HL-60 (cell line): ENCODE results near the gene YPEL1.

Source experiments
- DNase-seq, 2 experiments: peaks; one replicate each; pipeline ENCODE4 v3.0.0-alpha.2; 2010 to 2020; ENCODE audit warnings: low read depth in 1 of 2, low spot score in 1 of 2
- H3K27ac ChIP-seq: fragments of 250-450 bp; sonication (Bioruptor Pico); replicated peaks from 2 replicates; pipeline ENCODE4 v1.5.1; 2020; ENCODE audit warnings: mild to moderate bottlenecking, moderate library complexity
- H3K27me3 ChIP-seq: fragments of 250-450 bp; sonication (Bioruptor Pico); 2 replicates; pipeline ENCODE4 v1.5.1; 2021; ENCODE audit warnings: mild to moderate bottlenecking, moderate library complexity; ENCODE audit not compliant: insufficient read depth, poor library complexity, severe bottlenecking
- H3K4me3 ChIP-seq: replicated peaks from 2 replicates; pipeline ENCODE4 v1.5.1; 2011; ENCODE audit warnings: mild to moderate bottlenecking, control low read depth, low read length; ENCODE audit not compliant: insufficient read depth
- GABPA ChIP-seq: IDR thresholded peaks from 2 replicates; pipeline ENCODE4 v1.6.1; 2012; ENCODE audit warnings: low read depth
- POLR2AphosphoS5 ChIP-seq: IDR thresholded peaks from 2 replicates; pipeline ENCODE4 v1.6.1; 2012; ENCODE audit warnings: low read depth
- REST ChIP-seq: IDR thresholded peaks from 2 replicates; pipeline ENCODE4 v1.6.1; 2012; ENCODE audit warnings: low read depth; ENCODE audit not compliant: insufficient replicate concordance
- SPI1 ChIP-seq: IDR thresholded peaks from 2 replicates; pipeline ENCODE4 v1.6.1; 2012; ENCODE audit warnings: low read depth, mild to moderate bottlenecking, borderline replicate concordance
- TF ChIP-seq, protein P1 (sequence below): IDR thresholded peaks from one replicate; pipeline ENCODE4 v1.5.1; 2011; ENCODE audit warnings: low read length, control low read depth, inconsistent platforms; ENCODE audit not compliant: insufficient read depth

YPEL1 gene

GRCh38 chr22:21673534-21674321 is 61.9 kb downstream of the YPEL1 start:
- Histone ChIP-seq H3K27me3 (no peaks in the 10 kb centered on the region), H3K4me3 (no peak overlapping the region), H3K27ac (no peak overlapping the region)
- DNase-seq = no peak
- TF ChIP-seq POLR2AphosphoS5 = no peak
- no peak for TF ChIP-seq SPI1

- Histone ChIP-seq H3K27ac (peak overlapping the region; percentile 26), H3K27me3 (no peaks in the 10 kb centered on the region), H3K4me3 (no peak overlapping the region)
- no peak for TF ChIP-seq POLR2AphosphoS5
- peak; percentile 70 for TF ChIP-seq SPI1
- peak in 1 of 2 experiments; percentile 19 for DNase-seq
These were observed 63.4 kb downstream of the YPEL1 start for GRCh38 chr22:21672107-21672629.

DNA sequence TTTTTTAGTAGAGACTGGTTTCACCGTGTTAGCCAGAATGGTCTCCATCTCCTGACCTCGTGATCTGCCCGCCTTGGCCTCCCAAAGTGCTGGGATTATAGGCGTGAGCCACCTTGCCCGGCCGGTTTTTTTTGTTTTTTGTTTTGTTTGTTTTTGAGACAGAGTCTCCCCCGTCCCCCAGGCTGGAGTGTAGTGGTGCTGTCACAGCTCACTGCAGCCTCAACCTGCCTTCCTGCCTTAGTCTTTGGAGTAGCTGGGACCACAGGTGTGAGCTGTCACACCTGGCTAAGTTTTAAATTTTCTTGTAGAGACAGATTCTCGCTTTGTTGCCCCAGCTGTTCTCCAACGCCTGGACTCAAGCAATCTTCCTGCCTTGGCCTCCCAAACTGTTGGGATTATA is 66.6 kb downstream of the YPEL1 start:
- no peak for DNase-seq
- TF ChIP-seq, protein P1, sequence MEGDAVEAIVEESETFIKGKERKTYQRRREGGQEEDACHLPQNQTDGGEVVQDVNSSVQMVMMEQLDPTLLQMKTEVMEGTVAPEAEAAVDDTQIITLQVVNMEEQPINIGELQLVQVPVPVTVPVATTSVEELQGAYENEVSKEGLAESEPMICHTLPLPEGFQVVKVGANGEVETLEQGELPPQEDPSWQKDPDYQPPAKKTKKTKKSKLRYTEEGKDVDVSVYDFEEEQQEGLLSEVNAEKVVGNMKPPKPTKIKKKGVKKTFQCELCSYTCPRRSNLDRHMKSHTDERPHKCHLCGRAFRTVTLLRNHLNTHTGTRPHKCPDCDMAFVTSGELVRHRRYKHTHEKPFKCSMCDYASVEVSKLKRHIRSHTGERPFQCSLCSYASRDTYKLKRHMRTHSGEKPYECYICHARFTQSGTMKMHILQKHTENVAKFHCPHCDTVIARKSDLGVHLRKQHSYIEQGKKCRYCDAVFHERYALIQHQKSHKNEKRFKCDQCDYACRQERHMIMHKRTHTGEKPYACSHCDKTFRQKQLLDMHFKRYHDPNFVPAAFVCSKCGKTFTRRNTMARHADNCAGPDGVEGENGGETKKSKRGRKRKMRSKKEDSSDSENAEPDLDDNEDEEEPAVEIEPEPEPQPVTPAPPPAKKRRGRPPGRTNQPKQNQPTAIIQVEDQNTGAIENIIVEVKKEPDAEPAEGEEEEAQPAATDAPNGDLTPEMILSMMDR = no peak
- TF ChIP-seq POLR2AphosphoS5 (no peak), REST (no peak), SPI1 (no peak), GABPA (no peak)
- Histone ChIP-seq H3K4me3 (no peak overlapping the region), H3K27me3 (no peaks in the 10 kb centered on the region), H3K27ac (no peak overlapping the region)

DNA sequence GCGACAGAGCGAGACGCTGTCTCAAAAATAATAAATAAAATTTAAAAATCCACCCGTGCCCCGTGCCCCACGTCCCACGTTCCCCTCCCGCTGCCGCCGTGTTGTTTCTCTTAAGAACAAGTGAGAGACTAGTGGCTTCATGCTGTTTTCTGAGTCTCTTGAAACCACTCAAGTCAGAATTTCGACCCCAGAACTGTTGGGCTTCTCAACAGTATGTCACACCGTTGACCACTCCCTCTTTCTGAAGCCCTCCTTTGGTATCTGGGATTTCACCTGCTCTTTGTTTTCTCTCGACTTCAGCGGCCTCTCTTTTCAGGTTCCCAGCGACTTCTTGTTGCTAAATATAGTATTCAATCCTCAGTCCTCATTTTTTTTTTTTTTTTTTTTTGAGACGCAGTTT is 68.8 kb downstream of the YPEL1 start:
- peak overlapping the region; percentile 90 for H3K4me3 ChIP-seq
- DNase-seq = no peak
- H3K27ac ChIP-seq = peak overlapping the region; percentile 90; the same call in 1 of the 2 replicates
- TF ChIP-seq, protein P1 = no peak
- no peak for TF ChIP-seq REST
- TF ChIP-seq SPI1 = no peak
- no peak for TF ChIP-seq GABPA
- no peak for TF ChIP-seq POLR2AphosphoS5
- H3K27me3 ChIP-seq = no peaks in the 10 kb centered on the region
